ENCODE data around the gene GPSM1.

- TF ChIP-seq EZH2 (IDR thresholded peaks at IDR 0.05; ENCODE audit: insufficient read depth, low read length) = no peak
- no peak for TF ChIP-seq CTCF (IDR thresholded peaks at IDR 0.05; ENCODE audit: insufficient read depth, low read depth, low read length)
These were observed 19.7 kb downstream of the GPSM1 start for GRCh38 chr9:136346927-136347465.
